ENCODE measurements around the gene FRMPD4.
"Not testable (repeated sequence)": the region's sequence is repeated elsewhere in the genome, so short reads cannot be mapped to it uniquely, and the experiment has no call there.

Gene FRMPD4

GRCh38 chrX:12138361-12139313 is at the start of gene FRMPD4:
Gene FRMPD4, plus strand, starts transcription at chrX:12138473. Its CDS starts 499 bp downstream, at chrX:12138972.
- DNase-seq: peak; percentile 38

GRCh38 chrX:12089740-12090139 is 48.5 kb upstream of the FRMPD4 start:
- no peak for DNase-seq

GRCh38 chrX:12113321-12113720 is 25.0 kb upstream of the FRMPD4 start:
- no peak for DNase-seq

- no peak for DNase-seq
These were observed 22.9 kb upstream of the FRMPD4 start for GRCh38 chrX:12115377-12115776.

GRCh38 chrX:12118134-12118533 is 20.1 kb upstream of the FRMPD4 start:
- DNase-seq: no peak

GRCh38 chrX:12128017-12128416 is 10.3 kb upstream of the FRMPD4 start:
- no peak for DNase-seq

- no peak for DNase-seq
These were observed 317 bp upstream of the FRMPD4 start for GRCh38 chrX:12137951-12138360.

- no peak for DNase-seq
These were observed 1.8 kb downstream of the FRMPD4 start for GRCh38 chrX:12139934-12140611.

- DNase-seq: no peak
These were observed 3.2 kb downstream of the FRMPD4 start for GRCh38 chrX:12141511-12141910.

- DNase-seq: no peak
These were observed 4.4 kb downstream of the FRMPD4 start for GRCh38 chrX:12142661-12143060.

GRCh38 chrX:12145402-12145801 is 7.1 kb downstream of the FRMPD4 start:
- DNase-seq: no peak

- no peak for DNase-seq
These were observed 11.6 kb downstream of the FRMPD4 start for GRCh38 chrX:12149670-12150407.

GRCh38 chrX:12153317-12153716 is 15.0 kb downstream of the FRMPD4 start:
- no peak for DNase-seq

GRCh38 chrX:12153741-12154140 is 15.5 kb downstream of the FRMPD4 start:
- DNase-seq: no peak

- DNase-seq: no peak
These were observed 21.5 kb downstream of the FRMPD4 start for GRCh38 chrX:12159799-12160198.

GRCh38 chrX:12162420-12162819 is 24.1 kb downstream of the FRMPD4 start:
- no peak for DNase-seq

GRCh38 chrX:12164180-12164579 is 25.9 kb downstream of the FRMPD4 start:
- not testable (repeated sequence) for DNase-seq

GRCh38 chrX:12170755-12171154 is 32.5 kb downstream of the FRMPD4 start:
- no peak for DNase-seq

GRCh38 chrX:12174358-12174757 is 36.1 kb downstream of the FRMPD4 start:
- DNase-seq: no peak

- DNase-seq: no peak
These were observed 58.8 kb downstream of the FRMPD4 start for GRCh38 chrX:12197030-12197429.

GRCh38 chrX:12206413-12206812 is 68.1 kb downstream of the FRMPD4 start:
- no peak for DNase-seq

- DNase-seq: no peak
These were observed 72.0 kb downstream of the FRMPD4 start for GRCh38 chrX:12210196-12210815.

- no peak for DNase-seq
These were observed 72.7 kb downstream of the FRMPD4 start for GRCh38 chrX:12210971-12211370.

Measured in NCI-H1417 treated with DMSO at 0.1 percent for 48 hours (cell line).